Suprapubic skin (tissue), 4 donors: ENCODE measurements around the gene CHAT. TPM values are rescaled to one million over a fixed set of nuclear protein-coding genes. Genes with fewer than 3 reads are reported as not detected.
A peak's percentile ranks its signal among the peaks of the same experiment; 100 is the strongest.

Experiments used
- DNase-seq, 2 donors: peaks; one replicate each; pipeline ENCODE4 v3.0.0-alpha.2; 2019; ENCODE audit warnings: low spot score in 2 of 2
- H3K27ac ChIP-seq: fragments of 200-600 bp; sonication (generic); one replicate; pipeline ENCODE4 v1.5.1; 2019
- H3K27me3 ChIP-seq: fragments of 200-600 bp; sonication (generic); one replicate; pipeline ENCODE4 v1.5.1; 2019
- H3K36me3 ChIP-seq: fragments of 200-600 bp; sonication (generic); one replicate; pipeline ENCODE4 v1.5.1; 2019
- H3K4me1 ChIP-seq: fragments of 200-600 bp; sonication (generic); one replicate; pipeline ENCODE4 v1.5.1; 2019
- H3K4me3 ChIP-seq: fragments of 200-600 bp; sonication (generic); one replicate; pipeline ENCODE4 v1.5.1; 2019; ENCODE audit warnings: mild to moderate bottlenecking
- H3K9me3 ChIP-seq: fragments of 200-600 bp; sonication (generic); one replicate; pipeline ENCODE4 v1.5.1; 2019
- EP300 ChIP-seq: sonication (generic); formaldehyde crosslinking; IDR thresholded peaks from one replicate; pipeline ENCODE4 v1.6.1; 2017; ENCODE audit warnings: antibody characterized with exemption
- POLR2A ChIP-seq, 2 donors: fragments of 450-650 bp; IDR thresholded peaks; one replicate each; pipeline ENCODE4 v1.6.1; 2017; ENCODE audit warnings: antibody characterized with exemption in 2 of 2, mild to moderate bottlenecking in 2 of 2, moderate library complexity in 2 of 2
- POLR2AphosphoS5 ChIP-seq, 3 donors: sonication (generic); formaldehyde crosslinking; IDR thresholded peaks; one replicate each; pipeline ENCODE4 v1.6.1; 2017; ENCODE audit warnings: antibody characterized with exemption in 3 of 3
- whole genome bisulfite sequencing: methylation state at CpG from one replicate; pipeline ENCODE4 v1.1.5; 2018; 5-methylcytosine and 5-hydroxymethylcytosine counted together
- total RNA-seq, 4 donors: library from RNA; depleted of rRNA; stranded (reverse); fragments of >200 nt; gene quantifications; one replicate each; pipeline ENCODE4 v1.1.0, GENCODE V29; 2016
- TF ChIP-seq, protein P1 (sequence below), 2 donors: fragments of 200-600 bp in 1 of 2; fragments of 450-650 bp in 1 of 2; sonication (generic) in 1 of 2; IDR thresholded peaks; one replicate each; pipeline ENCODE4 v1.5.1; 2016 to 2019; ENCODE audit warnings: antibody characterized with exemption in 2 of 2, mild to moderate bottlenecking in 1 of 2, moderate library complexity in 1 of 2

Gene CHAT
- total RNA-seq, 4 donors from 2014 or later: not detected

GRCh38 chr10:49606981-49607535 lies 6.8 kb upstream of the CHAT start:
- 6% methylated on average over 22 of the region's 22 CpGs for WGBS
- Histone ChIP-seq H3K36me3 (no peaks in the 10 kb centered on the region), H3K27ac (no peak overlapping the region), H3K4me1 (peaks cover 30% of the 10 kb centered on the region), H3K4me3 (no peak overlapping the region), H3K27me3 (peaks cover 81% of the 10 kb centered on the region), H3K9me3 (no peaks in the 10 kb centered on the region)
- peak; percentile 54 to 79 for DNase-seq
- TF ChIP-seq POLR2A (IDR thresholded peaks at IDR 0.05) (no peak), POLR2AphosphoS5 (IDR thresholded peaks at IDR 0.05) (no peak), EP300 (no peak)
- TF ChIP-seq, protein P1, sequence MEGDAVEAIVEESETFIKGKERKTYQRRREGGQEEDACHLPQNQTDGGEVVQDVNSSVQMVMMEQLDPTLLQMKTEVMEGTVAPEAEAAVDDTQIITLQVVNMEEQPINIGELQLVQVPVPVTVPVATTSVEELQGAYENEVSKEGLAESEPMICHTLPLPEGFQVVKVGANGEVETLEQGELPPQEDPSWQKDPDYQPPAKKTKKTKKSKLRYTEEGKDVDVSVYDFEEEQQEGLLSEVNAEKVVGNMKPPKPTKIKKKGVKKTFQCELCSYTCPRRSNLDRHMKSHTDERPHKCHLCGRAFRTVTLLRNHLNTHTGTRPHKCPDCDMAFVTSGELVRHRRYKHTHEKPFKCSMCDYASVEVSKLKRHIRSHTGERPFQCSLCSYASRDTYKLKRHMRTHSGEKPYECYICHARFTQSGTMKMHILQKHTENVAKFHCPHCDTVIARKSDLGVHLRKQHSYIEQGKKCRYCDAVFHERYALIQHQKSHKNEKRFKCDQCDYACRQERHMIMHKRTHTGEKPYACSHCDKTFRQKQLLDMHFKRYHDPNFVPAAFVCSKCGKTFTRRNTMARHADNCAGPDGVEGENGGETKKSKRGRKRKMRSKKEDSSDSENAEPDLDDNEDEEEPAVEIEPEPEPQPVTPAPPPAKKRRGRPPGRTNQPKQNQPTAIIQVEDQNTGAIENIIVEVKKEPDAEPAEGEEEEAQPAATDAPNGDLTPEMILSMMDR (IDR thresholded peaks at IDR 0.05): no peak

DNA sequence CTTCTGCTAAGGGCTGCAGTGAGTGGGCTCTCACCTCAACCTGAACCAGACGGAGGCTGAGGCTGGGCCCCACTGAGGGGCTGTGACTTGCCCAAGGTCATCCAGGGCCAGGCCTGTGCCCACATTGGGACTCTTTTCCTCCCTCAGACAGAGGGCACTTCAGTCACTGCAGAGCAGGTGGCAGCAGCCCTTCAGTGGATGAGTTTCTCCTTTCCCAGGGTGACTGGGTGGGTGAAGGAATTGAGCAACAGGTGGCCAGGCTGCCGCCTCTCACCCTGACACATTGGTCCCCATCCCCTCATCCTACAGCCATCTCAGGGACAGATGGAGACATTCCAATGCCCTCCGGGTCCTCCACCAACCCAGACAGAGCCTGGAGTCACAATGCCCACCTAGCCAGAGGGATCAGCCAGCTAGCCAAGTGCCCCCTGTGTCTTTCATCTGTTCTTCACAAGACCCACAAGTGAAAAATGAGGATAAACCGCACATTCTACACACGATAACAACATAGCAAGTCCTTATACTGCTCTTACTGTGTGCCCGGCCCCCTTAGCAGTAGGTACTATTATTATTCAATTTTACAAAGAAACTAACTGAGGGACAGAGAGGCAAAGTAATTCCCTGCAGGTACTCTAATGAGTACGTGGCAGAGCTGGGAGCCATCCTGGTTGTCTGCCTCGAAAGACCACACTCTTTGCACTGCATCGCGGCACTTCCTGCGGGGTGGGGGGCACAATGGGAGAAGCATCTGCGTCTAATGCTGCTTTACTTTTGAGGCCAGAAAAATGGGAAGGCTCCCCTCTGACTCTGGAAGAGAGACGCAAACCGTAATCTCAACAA lies 5.5 kb upstream of the CHAT start:
- Histone ChIP-seq H3K36me3 (no peaks in the 10 kb centered on the region), H3K27ac (no peak overlapping the region), H3K4me3 (no peak overlapping the region), H3K27me3 (peaks cover 83% of the 10 kb centered on the region), H3K4me1 (peaks cover 31% of the 10 kb centered on the region), H3K9me3 (no peaks in the 10 kb centered on the region)
- peak in 1 of 2 donors; percentile 53 for DNase-seq
- 11% methylated on average over 11 of the region's 14 CpGs for WGBS
- TF ChIP-seq EP300 (no peak), POLR2AphosphoS5 (IDR thresholded peaks at IDR 0.05) (no peak), POLR2A (IDR thresholded peaks at IDR 0.05) (no peak)
- TF ChIP-seq, protein P1 (IDR thresholded peaks at IDR 0.05): no peak

DNA sequence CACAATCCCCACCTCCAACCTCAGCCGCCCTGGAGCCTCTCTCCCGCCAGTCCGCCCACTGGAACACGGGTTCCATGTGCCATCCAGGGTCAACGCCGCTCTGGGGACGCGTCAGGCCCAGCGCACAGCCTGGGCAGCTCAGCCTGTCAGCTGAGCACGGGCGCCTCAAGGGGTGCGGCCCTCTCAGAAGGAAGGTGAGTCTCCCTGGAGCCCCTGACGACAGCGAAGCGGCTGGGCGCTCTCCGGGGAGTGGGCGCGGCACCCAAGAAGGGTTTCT lies 4.9 kb upstream of the CHAT start:
- H3K36me3 ChIP-seq: no peaks in the 10 kb centered on the region
- peaks cover 86% of the 10 kb centered on the region for H3K27me3 ChIP-seq
- TF ChIP-seq POLR2AphosphoS5 (IDR thresholded peaks at IDR 0.05): no peak
- TF ChIP-seq, protein P1 (IDR thresholded peaks at IDR 0.05): no peak
- TF ChIP-seq EP300: no peak
- no peak for TF ChIP-seq POLR2A (IDR thresholded peaks at IDR 0.05)
- no peak overlapping the region for H3K4me3 ChIP-seq
- no peak overlapping the region for H3K27ac ChIP-seq
- peaks cover 31% of the 10 kb centered on the region for H3K4me1 ChIP-seq
- H3K9me3 ChIP-seq: no peaks in the 10 kb centered on the region
- DNase-seq: peak in 1 of 2 donors; percentile 61
- WGBS: 0% methylated on average over 2 of the region's 19 CpGs

- WGBS: 4% methylated on average over 26 of the region's 62 CpGs
- H3K9me3 ChIP-seq: no peaks in the 10 kb centered on the region
- peaks cover 36% of the 10 kb centered on the region for H3K4me1 ChIP-seq
- no peaks in the 10 kb centered on the region for H3K36me3 ChIP-seq
- peak; percentile 44 to 64 for DNase-seq
- H3K27me3 ChIP-seq: peaks cover 90% of the 10 kb centered on the region
- no peak overlapping the region for H3K27ac ChIP-seq
- TF ChIP-seq EP300 (no peak), POLR2A (IDR thresholded peaks at IDR 0.05) (no peak), POLR2AphosphoS5 (IDR thresholded peaks at IDR 0.05) (no peak)
- TF ChIP-seq, protein P1 (IDR thresholded peaks at IDR 0.05): no peak
- H3K4me3 ChIP-seq: peak overlapping the region; percentile 28
Observed at GRCh38 chr10:49609283-49610113, 4.3 kb upstream of the CHAT start.

DNA sequence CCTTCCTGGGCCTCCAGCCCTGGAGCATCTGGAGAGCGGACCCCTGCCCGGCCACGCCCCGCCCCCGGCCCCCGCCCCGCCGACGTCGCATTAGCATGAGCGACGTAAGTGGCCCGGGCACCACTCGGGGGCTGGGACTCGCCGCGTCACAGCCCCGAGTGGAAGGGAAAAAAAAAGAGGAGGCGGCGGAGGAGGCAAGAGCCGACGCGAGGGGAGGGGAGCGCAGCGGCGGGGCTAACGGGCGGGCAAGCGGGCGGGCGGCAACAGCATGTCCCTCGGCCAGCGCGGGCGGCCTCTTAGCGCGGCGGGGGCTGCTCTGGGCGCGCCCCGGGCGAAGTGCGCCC lies 3.8 kb upstream of the CHAT start, which contains the start of gene SLC18A3:
Gene SLC18A3, plus strand, starts transcription at position 197 of the 344 bp plus-strand sequence. CDS start 431 bp downstream, outside the sequence.
- peak within 1 kb of the TSS; percentile 28 for H3K4me3 ChIP-seq
- TF ChIP-seq POLR2AphosphoS5 (IDR thresholded peaks at IDR 0.05): no peak
- TF ChIP-seq, protein P1 (IDR thresholded peaks at IDR 0.05): no peak
- no peak for TF ChIP-seq POLR2A (IDR thresholded peaks at IDR 0.05)
- WGBS: 0% methylated on average over 4 of the region's 43 CpGs

More for the DNA sequence above, 3.8 kb upstream of the CHAT start, which contains the start of gene SLC18A3:
- H3K27me3 ChIP-seq: peaks cover 96% of the 10 kb centered on the region
- H3K4me1 ChIP-seq: peaks cover 36% of the 10 kb centered on the region
- no peak within 1 kb of the TSS for H3K27ac ChIP-seq
- DNase-seq: peak in 1 of 2 donors; percentile 50
- no peaks in the 10 kb centered on the region for H3K36me3 ChIP-seq
- H3K9me3 ChIP-seq: no peaks in the 10 kb centered on the region
